K562 (cell line): ENCODE results near the gene THAP11. TPM values are rescaled to one million over a fixed set of nuclear protein-coding genes. Genes with fewer than 3 reads are reported as not detected.

Experiments used
- ATAC-seq: fragments of 200-7000 bp; cut with Tn5 transposase; 3 replicates; pipeline ENCODE4 v1.9.1; 2020; ENCODE audit warnings: moderate library complexity
- BruUV-seq: library from RNA; stranded (reverse); fragments of 400-500 nt; replicated peaks from 2 replicates; lab custom pipeline; 2021; lab: Mats Ljungman, UMichigan
- CTCF ChIA-PET: fragments of 300-600 bp; formaldehyde crosslinking; extraction: SDS; loops from one replicate; lab custom pipeline; 2021; ENCODE audit warnings: low intra/inter-chr PET ratio; lab: Yijun Ruan, JAX
- POLR2A ChIA-PET: fragments of 300-600, 350-650 bp; sonication (Branson Sonifier 250); formaldehyde crosslinking; extraction: SDS; loops from one replicate; lab custom pipeline; 2021; ENCODE audit warnings: antibody characterized with exemption, inconsistent platforms; lab: Yijun Ruan, JAX
- DNase-seq, 4 experiments: peaks; one replicate each; pipeline versions ENCODE4 v3.0.0 to v3.0.0-alpha.2; 2011 to 2018; ENCODE audit warnings: low spot score in 3 of 4, mixed read lengths in 3 of 4; ENCODE audit errors: extremely low read depth in 1 of 4
- FAIRE-seq: peaks from 2 replicates; lab custom pipeline; 2011; peaks lifted over from hg19 to GRCh38; lab: Jason Lieb, UNC
- H2AFZ ChIP-seq: 2 replicates; pipeline ENCODE4 v1.6.0; 2011; ENCODE audit warnings: low read depth, low read length, control low read depth, inconsistent platforms
- H3K27ac ChIP-seq: fragments of 200-600 bp; 3 replicates; pipeline ENCODE4 v1.8.0; 2011; ENCODE audit warnings: low read depth, mild to moderate bottlenecking, control low read depth, inconsistent platforms, low read length, moderate library complexity, mixed read lengths; ENCODE audit errors: extremely low read depth
- H3K27me3 ChIP-seq, 2 experiments: fragments of 300-600 bp in 1 of 2; 2 replicates in 1 of 2; 3 replicates in 1 of 2; pipeline versions ENCODE4 v1.6.0 to v1.8.0; 2011; ENCODE audit warnings: inconsistent platforms in 2 of 2, low read length in 2 of 2, mild to moderate bottlenecking in 1 of 2, mixed read lengths in 1 of 2, moderate library complexity in 1 of 2; ENCODE audit not compliant: control insufficient read depth in 2 of 2, insufficient read depth in 2 of 2
- H3K36me3 ChIP-seq: fragments of 300-600 bp; 3 replicates; pipeline ENCODE4 v1.8.0; 2011; ENCODE audit warnings: mild to moderate bottlenecking, low read length, inconsistent platforms; ENCODE audit not compliant: control insufficient read depth, insufficient read depth
- H3K4me1 ChIP-seq, 2 experiments: fragments of 200-600 bp in 1 of 2; replicated peaks in 1 of 2; 2 replicates in 1 of 2; 3 replicates in 1 of 2; pipeline versions ENCODE4 v1.5.1 to v1.8.0; 2011; ENCODE audit warnings: inconsistent platforms in 2 of 2, low read length in 2 of 2, mild to moderate bottlenecking in 1 of 2, mixed read lengths in 1 of 2, moderate library complexity in 1 of 2; ENCODE audit not compliant: control insufficient read depth in 2 of 2, insufficient read depth in 2 of 2
- H3K4me2 ChIP-seq: 2 replicates; pipeline ENCODE4 v1.6.1; 2011; ENCODE audit warnings: low read length, control low read depth, inconsistent platforms, mixed read lengths; ENCODE audit not compliant: insufficient read depth
- H3K4me3 ChIP-seq: fragments of 200-600 bp; sonication (generic), shearing (Covaris generic); 2 replicates; pipeline ENCODE4 v1.5.1; 2016; ENCODE audit warnings: control low read depth, inconsistent platforms
- H3K79me2 ChIP-seq: fragments of 200-600 bp; 3 replicates; pipeline ENCODE4 v1.8.0; 2011; ENCODE audit warnings: low read length, inconsistent platforms; ENCODE audit not compliant: control insufficient read depth, insufficient read depth
- H3K9ac ChIP-seq, 2 experiments: 2 replicates each; pipeline versions ENCODE4 v1.6.0 to v1.6.1; 2011; ENCODE audit warnings: low read depth in 2 of 2, low read length in 2 of 2, control low read depth in 1 of 2, inconsistent platforms in 1 of 2, mild to moderate bottlenecking in 1 of 2, mixed read lengths in 1 of 2; ENCODE audit not compliant: insufficient read depth in 1 of 2
- H3K9me1 ChIP-seq: one replicate; pipeline ENCODE4 v1.6.0; 2011; ENCODE audit warnings: inconsistent platforms, mild to moderate bottlenecking, low read length, moderate library complexity; ENCODE audit not compliant: control insufficient read depth, insufficient read depth
- H3K9me3 ChIP-seq: replicated peaks from 2 replicates; pipeline ENCODE4 v1.5.1; 2011; ENCODE audit warnings: low read depth, low read length, inconsistent platforms; ENCODE audit not compliant: control insufficient read depth, insufficient read depth
- H4K20me1 ChIP-seq: replicated peaks from 2 replicates; pipeline ENCODE4 v1.6.1; 2011; ENCODE audit warnings: low read length, inconsistent platforms, mixed read lengths; ENCODE audit not compliant: control insufficient read depth, insufficient read depth
- ATF7 ChIP-seq: fragments of 450-650 bp; IDR thresholded peaks from 2 replicates; pipeline ENCODE4 v1.7.1; 2014; ENCODE audit warnings: mild to moderate bottlenecking, moderate library complexity
- BHLHE40 ChIP-seq: IDR thresholded peaks from 2 replicates; pipeline ENCODE4 v1.6.1; 2011; ENCODE audit warnings: low read length, improper control_type of control experiment
- CHAMP1 ChIP-seq: fragments of 450-650 bp; IDR thresholded peaks from 2 replicates; pipeline ENCODE4 v1.6.1; 2016; ENCODE audit warnings: mild to moderate bottlenecking
- WGBS: fragments of 100-300 bp; shearing (Covaris generic); methylation state at CpG from one replicate; pipeline ENCODE4 v1.1.6; 2016; ENCODE audit warnings: low coverage, mixed read lengths; ENCODE audit not compliant: insufficient coverage; ENCODE audit errors: missing lambda C conversion rate; 5-methylcytosine and 5-hydroxymethylcytosine counted together
- in situ Hi-C: fragments of 300-500 bp; cut with MboI; formaldehyde crosslinking; loops from 4 replicates; pipeline ENCODE4 v1.15.0; 2018; ENCODE audit warnings: inconsistent platforms, mixed read lengths
- intact Hi-C: fragments of 100-400 bp; cut with micrococcal nuclease; formaldehyde crosslinking; loops from 2 replicates; pipeline ENCODE4 v1.14.2; 2022
- polyA plus RNA-seq, 8 experiments: library from polyadenylated mRNA; depleted of rRNA in 4 of 8; stranded (reverse) in 5 of 8; unstranded in 3 of 8; fragments of >200 nt; fragmentation: Nextera tagmentation in 2 of 8; fragmentation: Illumina TruSeq in 1 of 8; extraction: Ambion mirVana in 2 of 8; extraction: Trizol in 1 of 8; gene quantifications; 2 replicates each; pipeline versions ENCODE4 v1.2.1 to v1.2.3, GENCODE V29; 2011 to 2014; ENCODE audit warnings: inconsistent platforms in 1 of 8, missing spikeins in 1 of 8
- total RNA-seq, 7 experiments: library from RNA; depleted of rRNA in 6 of 7; stranded (reverse); fragments of >200 nt in 6 of 7; fragmentation: Illumina TruSeq in 2 of 7; extraction: Trizol in 2 of 7; gene quantifications; 2 replicates each; pipeline versions ENCODE4 v1.2.1 to v1.2.3, GENCODE V29; 2011 to 2021; ENCODE audit warnings: low replicate concordance in 1 of 7

The THAP11 gene
- total and polyA plus RNA-seq, 9 of the 15 experiments (the other 6 are each of a cell fraction or from before 2014, with no cell fraction given) = 2.4 to 31.6 (median 21.4) TPM

GRCh38 chr16:67877064-67877463, 34.9 kb downstream of the THAP11 start:
- Histone ChIP-seq H3K9me3 (no peaks in the 10 kb centered on the region), H3K79me2 (peaks cover 40% of the 10 kb centered on the region), H3K9ac (peak overlapping the region in 1 of 2 experiments; percentile 61; a peak in 1 of 4 replicates), H3K4me1 (peaks cover 20 to 28% of the 10 kb centered on the region in 2 experiments; a peak in 4 of 5 replicates), H3K4me2 (no peak overlapping the region), H3K27ac (no peak overlapping the region), H3K9me1 (no peaks in the 10 kb centered on the region), H2AFZ (no peak overlapping the region), H4K20me1 (peaks cover 19% of the 10 kb centered on the region), H3K4me3 (no peak overlapping the region), H3K36me3 (peaks cover 84% of the 10 kb centered on the region; the same call in 2 of the 3 replicates), H3K27me3 (no peaks in the 10 kb centered on the region)
- DNase-seq = no peak
- FAIRE-seq = no peak
- TF ChIP-seq ATF7 (no peak), CHAMP1 (no peak), BHLHE40 (no peak)
- no peak for ATAC-seq
- 98% methylated on average over 11 of the region's 11 CpGs for WGBS
- CTCF ChIA-PET = no interaction called here
- in situ Hi-C loops (no loop called here), intact Hi-C loops (no loop called here)
- no TSS peak for BruUV-seq
- POLR2A ChIA-PET = interaction anchor here (1.0 to 2.3 kb wide), 3 partner anchors 11 to 33 kb away, joined by 3 to 11 read pairs (median 3); no protein-coding TSS in a partner anchor
